ENCODE measurements around the gene NPB. TPM values are rescaled to one million over a fixed set of nuclear protein-coding genes. Genes with fewer than 3 reads are reported as not detected.

NPB gene
- total and polyA plus RNA-seq, 2 of the 8 experiments (the other 6 are each of a cell fraction or from before 2014, with no cell fraction given): 1.5 to 2.5 TPM

DNA sequence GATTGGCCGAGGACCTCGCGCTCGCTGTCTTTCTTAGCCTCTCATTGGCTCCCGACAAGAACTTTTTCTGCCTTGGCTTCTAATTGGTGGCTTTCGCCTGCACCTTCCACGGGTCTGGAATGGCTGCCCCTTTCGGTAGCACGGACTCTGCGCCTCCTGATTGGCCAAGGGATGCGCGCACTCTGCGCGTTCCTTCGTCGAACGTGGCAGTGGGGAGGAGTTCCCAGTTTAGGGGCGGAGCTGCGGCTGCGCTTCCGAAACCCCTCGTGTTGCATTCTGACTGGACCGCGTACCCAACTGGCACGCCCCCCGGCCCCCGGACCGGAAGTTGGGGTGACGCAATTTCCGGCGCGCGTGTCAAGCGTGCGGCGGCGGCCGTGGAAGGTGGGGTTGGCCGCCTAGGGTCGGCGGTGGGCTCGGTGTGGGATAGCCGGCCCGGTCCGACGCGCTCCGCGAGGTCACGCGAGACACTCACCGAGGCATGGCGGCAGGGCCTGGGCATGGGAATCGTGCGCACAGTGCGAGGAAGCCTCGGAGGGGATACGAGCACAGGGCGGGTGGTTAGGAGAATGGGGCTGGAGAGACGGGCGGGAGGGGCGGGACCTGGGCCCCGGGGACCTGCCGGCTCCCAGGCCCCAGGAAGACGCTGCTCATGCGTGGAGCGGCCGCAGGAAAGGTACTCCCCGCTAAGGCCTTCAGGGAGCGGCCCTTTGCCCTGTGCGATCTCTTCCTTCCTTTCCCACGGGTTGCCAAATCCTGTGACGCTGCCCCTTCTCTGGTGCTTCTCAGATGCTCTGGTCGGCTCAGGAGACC is 41.1 kb upstream of the NPB start (continued):
- TF ChIP-seq, protein P1, sequence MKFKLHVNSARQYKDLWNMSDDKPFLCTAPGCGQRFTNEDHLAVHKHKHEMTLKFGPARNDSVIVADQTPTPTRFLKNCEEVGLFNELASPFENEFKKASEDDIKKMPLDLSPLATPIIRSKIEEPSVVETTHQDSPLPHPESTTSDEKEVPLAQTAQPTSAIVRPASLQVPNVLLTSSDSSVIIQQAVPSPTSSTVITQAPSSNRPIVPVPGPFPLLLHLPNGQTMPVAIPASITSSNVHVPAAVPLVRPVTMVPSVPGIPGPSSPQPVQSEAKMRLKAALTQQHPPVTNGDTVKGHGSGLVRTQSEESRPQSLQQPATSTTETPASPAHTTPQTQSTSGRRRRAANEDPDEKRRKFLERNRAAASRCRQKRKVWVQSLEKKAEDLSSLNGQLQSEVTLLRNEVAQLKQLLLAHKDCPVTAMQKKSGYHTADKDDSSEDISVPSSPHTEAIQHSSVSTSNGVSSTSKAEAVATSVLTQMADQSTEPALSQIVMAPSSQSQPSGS (IDR thresholded peaks at IDR 0.05; ENCODE audit: low read length): 0 out of 2 replicates have a peak, but pooled peaks have one; percentile 60
- TF ChIP-seq, protein P2, sequence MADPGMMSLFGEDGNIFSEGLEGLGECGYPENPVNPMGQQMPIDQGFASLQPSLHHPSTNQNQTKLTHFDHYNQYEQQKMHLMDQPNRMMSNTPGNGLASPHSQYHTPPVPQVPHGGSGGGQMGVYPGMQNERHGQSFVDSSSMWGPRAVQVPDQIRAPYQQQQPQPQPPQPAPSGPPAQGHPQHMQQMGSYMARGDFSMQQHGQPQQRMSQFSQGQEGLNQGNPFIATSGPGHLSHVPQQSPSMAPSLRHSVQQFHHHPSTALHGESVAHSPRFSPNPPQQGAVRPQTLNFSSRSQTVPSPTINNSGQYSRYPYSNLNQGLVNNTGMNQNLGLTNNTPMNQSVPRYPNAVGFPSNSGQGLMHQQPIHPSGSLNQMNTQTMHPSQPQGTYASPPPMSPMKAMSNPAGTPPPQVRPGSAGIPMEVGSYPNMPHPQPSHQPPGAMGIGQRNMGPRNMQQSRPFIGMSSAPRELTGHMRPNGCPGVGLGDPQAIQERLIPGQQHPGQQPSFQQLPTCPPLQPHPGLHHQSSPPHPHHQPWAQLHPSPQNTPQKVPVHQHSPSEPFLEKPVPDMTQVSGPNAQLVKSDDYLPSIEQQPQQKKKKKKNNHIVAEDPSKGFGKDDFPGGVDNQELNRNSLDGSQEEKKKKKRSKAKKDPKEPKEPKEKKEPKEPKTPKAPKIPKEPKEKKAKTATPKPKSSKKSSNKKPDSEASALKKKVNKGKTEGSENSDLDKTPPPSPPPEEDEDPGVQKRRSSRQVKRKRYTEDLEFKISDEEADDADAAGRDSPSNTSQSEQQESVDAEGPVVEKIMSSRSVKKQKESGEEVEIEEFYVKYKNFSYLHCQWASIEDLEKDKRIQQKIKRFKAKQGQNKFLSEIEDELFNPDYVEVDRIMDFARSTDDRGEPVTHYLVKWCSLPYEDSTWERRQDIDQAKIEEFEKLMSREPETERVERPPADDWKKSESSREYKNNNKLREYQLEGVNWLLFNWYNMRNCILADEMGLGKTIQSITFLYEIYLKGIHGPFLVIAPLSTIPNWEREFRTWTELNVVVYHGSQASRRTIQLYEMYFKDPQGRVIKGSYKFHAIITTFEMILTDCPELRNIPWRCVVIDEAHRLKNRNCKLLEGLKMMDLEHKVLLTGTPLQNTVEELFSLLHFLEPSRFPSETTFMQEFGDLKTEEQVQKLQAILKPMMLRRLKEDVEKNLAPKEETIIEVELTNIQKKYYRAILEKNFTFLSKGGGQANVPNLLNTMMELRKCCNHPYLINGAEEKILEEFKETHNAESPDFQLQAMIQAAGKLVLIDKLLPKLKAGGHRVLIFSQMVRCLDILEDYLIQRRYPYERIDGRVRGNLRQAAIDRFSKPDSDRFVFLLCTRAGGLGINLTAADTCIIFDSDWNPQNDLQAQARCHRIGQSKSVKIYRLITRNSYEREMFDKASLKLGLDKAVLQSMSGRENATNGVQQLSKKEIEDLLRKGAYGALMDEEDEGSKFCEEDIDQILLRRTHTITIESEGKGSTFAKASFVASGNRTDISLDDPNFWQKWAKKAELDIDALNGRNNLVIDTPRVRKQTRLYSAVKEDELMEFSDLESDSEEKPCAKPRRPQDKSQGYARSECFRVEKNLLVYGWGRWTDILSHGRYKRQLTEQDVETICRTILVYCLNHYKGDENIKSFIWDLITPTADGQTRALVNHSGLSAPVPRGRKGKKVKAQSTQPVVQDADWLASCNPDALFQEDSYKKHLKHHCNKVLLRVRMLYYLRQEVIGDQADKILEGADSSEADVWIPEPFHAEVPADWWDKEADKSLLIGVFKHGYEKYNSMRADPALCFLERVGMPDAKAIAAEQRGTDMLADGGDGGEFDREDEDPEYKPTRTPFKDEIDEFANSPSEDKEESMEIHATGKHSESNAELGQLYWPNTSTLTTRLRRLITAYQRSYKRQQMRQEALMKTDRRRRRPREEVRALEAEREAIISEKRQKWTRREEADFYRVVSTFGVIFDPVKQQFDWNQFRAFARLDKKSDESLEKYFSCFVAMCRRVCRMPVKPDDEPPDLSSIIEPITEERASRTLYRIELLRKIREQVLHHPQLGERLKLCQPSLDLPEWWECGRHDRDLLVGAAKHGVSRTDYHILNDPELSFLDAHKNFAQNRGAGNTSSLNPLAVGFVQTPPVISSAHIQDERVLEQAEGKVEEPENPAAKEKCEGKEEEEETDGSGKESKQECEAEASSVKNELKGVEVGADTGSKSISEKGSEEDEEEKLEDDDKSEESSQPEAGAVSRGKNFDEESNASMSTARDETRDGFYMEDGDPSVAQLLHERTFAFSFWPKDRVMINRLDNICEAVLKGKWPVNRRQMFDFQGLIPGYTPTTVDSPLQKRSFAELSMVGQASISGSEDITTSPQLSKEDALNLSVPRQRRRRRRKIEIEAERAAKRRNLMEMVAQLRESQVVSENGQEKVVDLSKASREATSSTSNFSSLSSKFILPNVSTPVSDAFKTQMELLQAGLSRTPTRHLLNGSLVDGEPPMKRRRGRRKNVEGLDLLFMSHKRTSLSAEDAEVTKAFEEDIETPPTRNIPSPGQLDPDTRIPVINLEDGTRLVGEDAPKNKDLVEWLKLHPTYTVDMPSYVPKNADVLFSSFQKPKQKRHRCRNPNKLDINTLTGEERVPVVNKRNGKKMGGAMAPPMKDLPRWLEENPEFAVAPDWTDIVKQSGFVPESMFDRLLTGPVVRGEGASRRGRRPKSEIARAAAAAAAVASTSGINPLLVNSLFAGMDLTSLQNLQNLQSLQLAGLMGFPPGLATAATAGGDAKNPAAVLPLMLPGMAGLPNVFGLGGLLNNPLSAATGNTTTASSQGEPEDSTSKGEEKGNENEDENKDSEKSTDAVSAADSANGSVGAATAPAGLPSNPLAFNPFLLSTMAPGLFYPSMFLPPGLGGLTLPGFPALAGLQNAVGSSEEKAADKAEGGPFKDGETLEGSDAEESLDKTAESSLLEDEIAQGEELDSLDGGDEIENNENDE (IDR thresholded peaks at IDR 0.05; ENCODE audit: insufficient replicate concordance, low read length): no peak
- peak; percentile 61 for TF ChIP-seq EZH2 (IDR thresholded peaks at IDR 0.05; ENCODE audit: low read depth, low read length, severe bottlenecking)
- no peak for TF ChIP-seq TEAD4 (IDR thresholded peaks at IDR 0.05; ENCODE audit: low read depth, low read length)
- TF ChIP-seq RBBP5 (IDR thresholded peaks at IDR 0.05; ENCODE audit: borderline replicate concordance, low read depth, low read length): no peak
- TF ChIP-seq CHD1 (IDR thresholded peaks at IDR 0.05; ENCODE audit: low read depth, low read length): no peak
- TF ChIP-seq NRF1 (IDR thresholded peaks at IDR 0.05; ENCODE audit: low read depth, low read length): peak; percentile 64
